IPS DF 6.9 (cell line): Measurements from ENCODE around the gene RAD23B.
A peak's percentile ranks its signal among the peaks of the same experiment; 100 is the strongest.

Experiments used
- DNase-seq: peaks from one replicate; pipeline ENCODE4 v3.0.0-alpha.2; 2013; ENCODE audit warnings: low read depth, low spot score
- H3K27ac ChIP-seq: one replicate; pipeline ENCODE4 v1.5.1; 2013; ENCODE audit warnings: low read length, control low read depth
- H3K27me3 ChIP-seq: 2 replicates; pipeline ENCODE4 v1.6.1; 2013; ENCODE audit warnings: mild to moderate bottlenecking, low read length; ENCODE audit not compliant: control insufficient read depth, insufficient read depth
- H3K36me3 ChIP-seq: 2 replicates; pipeline ENCODE4 v1.6.1; 2013; ENCODE audit warnings: low read length; ENCODE audit not compliant: control insufficient read depth, insufficient read depth
- H3K4me1 ChIP-seq: 2 replicates; pipeline ENCODE4 v1.6.1; 2013; ENCODE audit warnings: low read length; ENCODE audit not compliant: control insufficient read depth, insufficient read depth
- H3K4me3 ChIP-seq: 2 replicates; pipeline ENCODE4 v1.5.1; 2013; ENCODE audit warnings: mild to moderate bottlenecking, low read length
- H3K9me3 ChIP-seq: 2 replicates; pipeline ENCODE4 v1.6.1; 2013; ENCODE audit warnings: low read length, inconsistent platforms; ENCODE audit not compliant: control insufficient read depth, insufficient read depth
- WGBS: extraction: QIAGEN DNeasy Blood & Tissue Kit; methylation state at CpG from one replicate; pipeline ENCODE4 v1.1.7; 2013; ENCODE audit warnings: mixed read lengths, missing lambda C conversion rate; ENCODE audit not compliant: insufficient read length, insufficient coverage; 5-methylcytosine and 5-hydroxymethylcytosine counted together

RAD23B gene

GRCh38 chr9:107334103-107334776 lies 51.2 kb downstream of the RAD23B start:
- H3K4me1 ChIP-seq, result no peaks in the 10 kb centered on the region
- DNase-seq, result no peak
- peaks cover 7% of the 10 kb centered on the region; the same call in 1 of the 2 replicates for H3K36me3 ChIP-seq
- WGBS, result no CpG with 5 or more reads among the region's 4 CpGs
- H3K27me3 ChIP-seq, result no peaks in the 10 kb centered on the region
- no peak overlapping the region for H3K4me3 ChIP-seq
- H3K27ac ChIP-seq, result no peak overlapping the region
- no peaks in the 10 kb centered on the region for H3K9me3 ChIP-seq

- H3K36me3 ChIP-seq, result peaks cover 7% of the 10 kb centered on the region; the same call in 1 of the 2 replicates
- H3K9me3 ChIP-seq, result no peaks in the 10 kb centered on the region
- no CpG with 5 or more reads among the region's 3 CpGs for WGBS
- no peak overlapping the region for H3K27ac ChIP-seq
- no peaks in the 10 kb centered on the region for H3K4me1 ChIP-seq
- H3K4me3 ChIP-seq, result no peak overlapping the region
- DNase-seq, result no peak
- H3K27me3 ChIP-seq, result no peaks in the 10 kb centered on the region
Measured at GRCh38 chr9:107335331-107335730, 52.3 kb downstream of the RAD23B start.

- H3K9me3 ChIP-seq, result no peaks in the 10 kb centered on the region
- H3K27me3 ChIP-seq, result no peaks in the 10 kb centered on the region
- no CpG with 5 or more reads among the region's 6 CpGs for WGBS
- no peak overlapping the region for H3K27ac ChIP-seq
- no peaks in the 10 kb centered on the region for H3K4me1 ChIP-seq
- no peak for DNase-seq
- peaks cover 7% of the 10 kb centered on the region; the same call in 1 of the 2 replicates for H3K36me3 ChIP-seq
- H3K4me3 ChIP-seq, result no peak overlapping the region
Measured at GRCh38 chr9:107336718-107337360, 53.8 kb downstream of the RAD23B start.

- peaks cover 6% of the 10 kb centered on the region; the same call in 1 of the 2 replicates for H3K36me3 ChIP-seq
- no peak overlapping the region for H3K27ac ChIP-seq
Measured at GRCh38 chr9:107337676-107338590, 54.9 kb downstream of the RAD23B start.

GRCh38 chr9:107338911-107339659 lies 56.0 kb downstream of the RAD23B start:
- WGBS, result no CpG with 5 or more reads among the region's 7 CpGs
- Histone ChIP-seq H3K4me1 (no peaks in the 10 kb centered on the region), H3K27me3 (no peaks in the 10 kb centered on the region), H3K9me3 (no peaks in the 10 kb centered on the region), H3K4me3 (no peak overlapping the region), H3K27ac (no peak overlapping the region), H3K36me3 (0 out of 2 replicates have a peak, but pooled peaks cover 3% of the 10 kb centered on the region)
- no peak for DNase-seq

More at GRCh38 chr9:107337676-107338590, 54.9 kb downstream of the RAD23B start:
- DNase-seq, result no peak
- Histone ChIP-seq H3K4me1 (no peaks in the 10 kb centered on the region), H3K27me3 (no peaks in the 10 kb centered on the region), H3K4me3 (no peak overlapping the region), H3K9me3 (no peaks in the 10 kb centered on the region)
- WGBS, result no CpG with 5 or more reads among the region's 16 CpGs

GRCh38 chr9:107340920-107341632 lies 58.0 kb downstream of the RAD23B start:
- Histone ChIP-seq H3K4me1 (no peaks in the 10 kb centered on the region), H3K36me3 (0 out of 2 replicates have a peak, but pooled peaks cover 3% of the 10 kb centered on the region), H3K27ac (no peak overlapping the region), H3K9me3 (no peaks in the 10 kb centered on the region), H3K4me3 (no peak overlapping the region), H3K27me3 (no peaks in the 10 kb centered on the region)
- WGBS, result no CpG with 5 or more reads among the region's 18 CpGs
- DNase-seq, result peak; percentile 68

- Histone ChIP-seq H3K27ac (no peak overlapping the region), H3K4me3 (no peak overlapping the region), H3K4me1 (no peaks in the 10 kb centered on the region), H3K9me3 (no peaks in the 10 kb centered on the region), H3K36me3 (0 out of 2 replicates have a peak, but pooled peaks cover 3% of the 10 kb centered on the region), H3K27me3 (no peaks in the 10 kb centered on the region)
- no CpG with 5 or more reads among the region's 6 CpGs for WGBS
- no peak for DNase-seq
Measured at GRCh38 chr9:107342476-107343161, 59.5 kb downstream of the RAD23B start.

GRCh38 chr9:107345327-107345726 lies 62.2 kb downstream of the RAD23B start:
- Histone ChIP-seq H3K27me3 (no peaks in the 10 kb centered on the region), H3K4me1 (peaks cover 2% of the 10 kb centered on the region; the same call in 1 of the 2 replicates), H3K36me3 (no peaks in the 10 kb centered on the region), H3K4me3 (no peak overlapping the region), H3K27ac (no peak overlapping the region), H3K9me3 (no peaks in the 10 kb centered on the region)
- no CpG with 5 or more reads among the region's 2 CpGs for WGBS
- no peak for DNase-seq

- no peak for DNase-seq
- H3K27me3 ChIP-seq, result no peaks in the 10 kb centered on the region
- H3K27ac ChIP-seq, result no peak overlapping the region
- H3K36me3 ChIP-seq, result no peaks in the 10 kb centered on the region
- H3K4me3 ChIP-seq, result no peak overlapping the region
- H3K9me3 ChIP-seq, result no peaks in the 10 kb centered on the region
- peaks cover 2% of the 10 kb centered on the region; the same call in 1 of the 2 replicates for H3K4me1 ChIP-seq
- WGBS, result no CpG with 5 or more reads among the region's 4 CpGs
Measured at GRCh38 chr9:107348836-107349235, 65.8 kb downstream of the RAD23B start.
